Ammon's horn (tissue), 1 donor: ENCODE results near the gene COX4I2.
"Not testable (repeated sequence)": the region's sequence is repeated elsewhere in the genome, so short reads cannot be mapped to it uniquely, and the experiment has no call there.

Experiments used
- DNase-seq: peaks from one replicate; pipeline ENCODE4 v3.0.0-alpha.2; 2016; ENCODE audit warnings: low spot score

The COX4I2 gene

GRCh38 chr20:31654534-31654933 lies 16.8 kb downstream of the COX4I2 start:
- no peak for DNase-seq

- peak; percentile 86 for DNase-seq
Measured at GRCh38 chr20:31661625-31662371, 24.1 kb downstream of the COX4I2 start.

GRCh38 chr20:31662372-31662854 lies 24.7 kb downstream of the COX4I2 start:
- no peak for DNase-seq

- DNase-seq: no peak
Measured at GRCh38 chr20:31663524-31663837, 25.8 kb downstream of the COX4I2 start.

- DNase-seq: peak; percentile 70
Measured at GRCh38 chr20:31663838-31664695, 26.4 kb downstream of the COX4I2 start.

GRCh38 chr20:31664696-31665354 lies 27.1 kb downstream of the COX4I2 start:
- no peak for DNase-seq

GRCh38 chr20:31665753-31666152 lies 28.0 kb downstream of the COX4I2 start:
- no peak for DNase-seq

- DNase-seq: peak; percentile 84
Measured at GRCh38 chr20:31666258-31667042, 28.7 kb downstream of the COX4I2 start.

- DNase-seq: no peak
Measured at GRCh38 chr20:31667315-31668285, 29.9 kb downstream of the COX4I2 start.

- DNase-seq: not testable (repeated sequence)
Measured at GRCh38 chr20:31668944-31669343, 31.2 kb downstream of the COX4I2 start.

- DNase-seq: no peak
Measured at GRCh38 chr20:31669876-31670275, 32.2 kb downstream of the COX4I2 start.

- peak; percentile 91 for DNase-seq
Measured at GRCh38 chr20:31670371-31671228, 32.9 kb downstream of the COX4I2 start.

GRCh38 chr20:31671324-31671723 lies 33.6 kb downstream of the COX4I2 start:
- DNase-seq: no peak

GRCh38 chr20:31673435-31673834 lies 35.7 kb downstream of the COX4I2 start:
- no peak for DNase-seq

- DNase-seq: no peak
Measured at GRCh38 chr20:31673943-31674463, 36.3 kb downstream of the COX4I2 start.

GRCh38 chr20:31674895-31675827 lies 37.4 kb downstream of the COX4I2 start:
- DNase-seq: peak; percentile 86

- DNase-seq: no peak
Measured at GRCh38 chr20:31675828-31676608, 38.3 kb downstream of the COX4I2 start.
